Activated naive CD4-positive, alpha-beta T cell (primary cell): ENCODE data around the gene PLXDC2.

Experiments
- DNase-seq, 4 experiments: peaks; one replicate each; lab custom pipeline; 2025; lab: John Stamatoyannopoulos, UW

The PLXDC2 gene

DNA sequence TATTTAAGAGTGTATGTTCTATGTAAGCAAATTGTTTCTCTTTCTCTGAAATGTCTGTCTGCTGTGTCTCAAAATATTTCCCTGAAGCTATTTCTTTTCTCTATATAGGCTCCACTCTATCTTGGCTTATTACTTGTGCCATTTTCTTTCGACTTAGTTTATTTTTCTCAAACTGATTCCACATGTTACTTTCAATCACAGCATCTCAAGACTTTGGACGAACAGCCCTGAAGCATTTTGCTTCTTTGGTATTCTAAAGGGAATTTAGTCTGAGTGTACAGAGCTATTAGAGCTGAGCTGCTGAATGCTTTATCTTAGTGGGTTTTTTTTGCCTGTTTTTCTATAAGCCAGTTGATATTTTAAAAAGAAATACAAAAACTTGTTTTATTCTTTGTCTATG lies 95.7 kb downstream of the PLXDC2 start:
- DNase-seq, result no peak

DNA sequence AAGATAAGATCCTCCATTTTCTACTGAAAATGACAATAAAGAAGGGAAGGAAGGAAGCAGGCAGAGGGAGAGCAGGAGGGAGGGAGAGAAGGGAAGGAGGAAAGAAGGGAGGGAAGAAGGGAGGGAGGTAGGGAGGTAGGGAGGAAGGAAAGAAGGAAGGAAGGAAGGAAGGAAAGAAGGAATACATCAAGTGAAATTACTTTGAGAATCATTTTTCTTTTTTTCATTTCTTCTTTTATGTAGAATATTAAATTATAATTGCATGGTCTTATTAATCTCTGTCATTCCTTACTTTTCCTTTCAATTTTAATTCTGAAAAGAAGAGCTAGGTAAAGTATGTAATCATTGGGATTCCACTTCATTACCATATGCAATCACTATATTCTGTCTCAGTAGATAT lies 97.8 kb downstream of the PLXDC2 start:
- no peak for DNase-seq

DNA sequence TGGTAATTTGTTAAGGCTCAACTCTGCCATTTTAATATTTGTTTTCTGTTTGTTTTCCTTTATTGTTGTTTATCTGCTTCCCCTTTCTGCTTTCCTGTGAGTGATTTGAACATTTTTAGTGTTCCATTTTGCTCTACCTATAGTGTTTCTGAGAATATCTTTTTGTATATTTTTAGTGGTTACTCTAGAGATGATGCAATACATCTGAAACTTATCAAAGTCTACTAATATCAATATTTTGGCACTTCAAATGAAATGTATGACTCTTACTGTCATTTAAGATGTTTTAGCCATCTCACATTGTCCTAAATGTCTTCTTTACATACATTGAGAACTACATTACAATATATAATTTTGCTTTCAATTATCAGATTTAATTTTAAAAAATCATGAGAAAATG lies 98.9 kb downstream of the PLXDC2 start:
- DNase-seq, result no peak

DNA sequence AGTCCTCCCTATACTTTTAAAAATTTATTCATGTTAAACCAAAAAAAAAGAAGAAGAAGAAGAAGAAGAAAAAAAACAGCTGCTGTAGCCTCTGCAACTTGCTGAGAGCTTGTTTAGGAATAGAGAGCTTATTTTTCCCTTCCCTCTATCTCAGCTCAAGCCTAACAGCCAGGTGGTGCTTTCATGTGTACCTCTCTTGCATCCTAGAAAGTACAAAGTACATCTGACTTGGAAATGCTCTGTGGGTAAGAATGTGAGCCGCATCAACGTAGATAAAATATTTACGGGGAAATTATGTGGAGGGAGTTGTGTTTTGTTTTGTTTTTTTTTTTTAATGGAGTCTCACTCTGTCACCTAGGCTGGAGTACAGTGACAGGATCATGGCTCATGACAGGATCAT lies 99.6 kb downstream of the PLXDC2 start:
- no peak for DNase-seq

DNA sequence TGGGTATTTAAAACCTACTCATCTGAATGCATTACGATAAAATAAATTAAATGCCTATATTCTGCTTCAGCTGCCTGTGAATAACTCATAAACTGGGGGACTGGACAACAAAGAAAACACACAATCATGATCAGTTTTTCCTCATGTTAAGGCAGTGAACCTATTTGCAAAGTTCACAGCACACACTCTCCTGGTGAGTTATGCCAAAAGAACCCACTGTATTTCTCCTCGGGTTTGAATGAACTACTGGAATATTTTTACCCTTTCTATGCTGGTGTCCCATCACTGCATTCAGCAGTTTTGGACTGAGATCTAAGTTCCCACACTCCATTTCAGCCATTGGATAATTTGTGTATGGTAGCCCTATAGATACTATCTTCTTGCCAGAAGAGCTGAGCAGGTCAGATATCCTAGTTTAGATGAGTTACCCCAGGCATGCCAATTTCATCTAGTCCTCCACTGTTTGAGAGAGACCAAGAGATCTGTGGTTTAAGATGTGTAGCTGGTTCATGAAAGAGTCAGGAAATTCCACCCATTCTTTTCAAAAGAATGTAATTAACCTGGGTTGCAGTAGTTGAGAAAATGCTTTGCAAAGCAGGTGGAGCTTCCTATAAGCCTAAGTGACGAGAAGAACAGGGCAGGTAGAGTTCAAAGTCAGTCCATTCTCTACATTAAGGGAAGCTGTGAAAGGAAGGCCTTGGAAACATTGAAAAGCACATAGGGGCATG lies 101.7 kb downstream of the PLXDC2 start:
- no peak for DNase-seq

DNA sequence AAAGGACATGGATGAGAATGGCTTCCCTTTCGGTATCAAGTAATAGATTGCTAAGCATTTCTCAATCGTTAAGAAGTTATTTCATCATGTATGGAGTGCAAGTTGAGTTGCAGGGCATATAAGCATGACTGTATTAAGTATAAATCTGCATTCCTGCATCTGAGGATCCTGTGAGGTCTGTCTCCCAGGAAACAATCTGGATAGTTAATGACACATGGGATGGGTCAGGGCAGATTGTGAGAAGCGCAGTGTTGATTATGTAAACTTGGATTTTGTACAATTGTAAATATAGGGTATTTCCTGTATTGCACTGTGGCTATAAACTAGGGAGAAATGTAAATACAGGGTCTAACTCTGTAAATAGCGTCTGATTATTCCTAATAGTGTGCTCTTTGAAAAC lies 102.6 kb downstream of the PLXDC2 start:
- DNase-seq, result no peak

DNA sequence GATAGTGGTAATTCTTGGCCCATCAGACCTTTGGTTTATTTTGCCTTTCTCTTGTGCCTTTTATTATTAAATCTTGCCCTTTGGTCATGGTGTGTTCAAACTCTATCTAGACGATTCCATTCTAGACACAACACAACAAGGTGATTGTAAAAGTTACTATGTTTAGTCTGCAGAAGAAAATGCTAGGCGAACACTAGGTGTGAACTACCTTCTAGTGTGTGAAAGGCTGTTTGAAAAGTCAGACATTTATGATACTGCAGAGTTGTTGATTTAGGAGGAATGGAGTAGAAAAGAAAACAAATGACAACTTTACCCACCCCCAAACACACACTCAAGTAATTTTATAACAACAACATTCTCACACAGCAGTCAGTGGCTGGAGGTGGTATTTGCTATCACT lies 103.4 kb downstream of the PLXDC2 start:
- DNase-seq, result no peak

DNA sequence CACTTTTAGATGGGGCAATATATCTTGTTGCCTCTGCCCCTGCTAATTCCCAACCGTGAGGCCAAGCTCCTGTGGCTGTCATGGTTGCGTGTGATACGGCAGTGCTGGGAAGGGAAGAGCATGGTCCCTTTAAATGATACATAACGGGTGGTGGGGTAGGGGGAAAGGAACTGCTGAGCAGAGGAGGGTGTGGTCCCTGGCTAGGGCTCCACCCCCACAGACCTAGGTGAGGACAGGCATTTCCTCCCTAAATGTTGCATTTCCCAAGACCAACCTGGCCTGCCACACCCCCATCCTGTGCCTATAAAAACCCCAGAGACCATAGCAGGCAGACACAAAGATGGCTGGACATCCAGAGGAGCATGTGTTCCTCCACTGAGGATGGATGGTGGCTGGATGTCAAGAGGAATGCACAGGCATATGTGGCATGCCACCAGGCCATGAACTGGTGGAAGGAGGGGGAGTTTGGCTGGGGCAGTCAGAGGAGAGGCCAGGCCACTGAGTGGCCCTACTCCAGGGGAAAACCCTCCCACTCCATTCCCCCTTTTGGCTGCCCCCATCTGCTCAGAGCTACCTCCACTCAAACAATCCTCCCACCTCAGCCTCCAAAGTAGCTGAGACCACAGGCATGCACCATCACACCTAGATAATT lies 104.0 kb downstream of the PLXDC2 start:
- DNase-seq, result no peak

DNA sequence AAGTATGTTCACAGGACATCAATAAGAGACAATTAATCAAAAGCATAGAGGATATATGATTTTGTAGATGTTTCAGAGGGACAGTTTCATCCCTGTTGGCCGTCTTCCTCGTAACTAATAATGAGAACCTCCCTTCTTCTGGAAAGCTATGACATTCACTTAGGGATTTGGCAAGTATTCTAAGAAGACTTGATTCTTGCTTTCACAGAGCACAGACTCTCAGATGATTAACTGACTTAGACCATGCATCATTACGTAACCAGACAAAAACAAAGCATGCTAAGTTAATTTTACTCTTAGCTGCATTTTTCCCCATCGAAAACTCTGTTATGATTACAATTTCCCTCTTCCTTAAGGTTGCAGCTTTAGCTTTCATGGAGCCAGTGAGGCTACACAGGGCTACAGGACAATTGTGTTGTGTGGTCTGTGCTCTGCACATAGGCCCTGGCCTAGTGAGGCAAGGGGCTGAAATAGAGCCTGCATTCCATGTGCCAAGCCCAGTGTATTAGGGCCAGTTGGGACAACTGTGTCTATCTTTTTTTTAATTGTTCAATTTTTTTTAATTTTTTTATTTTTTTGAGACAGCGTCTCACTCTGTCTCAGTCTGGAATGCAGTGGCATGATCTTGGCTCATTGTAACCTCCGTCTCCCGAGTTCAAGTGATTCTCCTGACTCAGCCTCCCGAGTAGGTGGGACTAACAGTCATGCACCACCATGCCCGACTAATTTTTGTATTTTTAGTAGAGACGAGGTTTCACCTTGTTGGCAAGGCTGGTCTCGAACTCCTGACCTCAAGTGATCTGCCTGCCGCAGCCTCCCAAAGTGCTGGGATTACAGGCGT lies 105.3 kb downstream of the PLXDC2 start:
- DNase-seq, result no peak

DNA sequence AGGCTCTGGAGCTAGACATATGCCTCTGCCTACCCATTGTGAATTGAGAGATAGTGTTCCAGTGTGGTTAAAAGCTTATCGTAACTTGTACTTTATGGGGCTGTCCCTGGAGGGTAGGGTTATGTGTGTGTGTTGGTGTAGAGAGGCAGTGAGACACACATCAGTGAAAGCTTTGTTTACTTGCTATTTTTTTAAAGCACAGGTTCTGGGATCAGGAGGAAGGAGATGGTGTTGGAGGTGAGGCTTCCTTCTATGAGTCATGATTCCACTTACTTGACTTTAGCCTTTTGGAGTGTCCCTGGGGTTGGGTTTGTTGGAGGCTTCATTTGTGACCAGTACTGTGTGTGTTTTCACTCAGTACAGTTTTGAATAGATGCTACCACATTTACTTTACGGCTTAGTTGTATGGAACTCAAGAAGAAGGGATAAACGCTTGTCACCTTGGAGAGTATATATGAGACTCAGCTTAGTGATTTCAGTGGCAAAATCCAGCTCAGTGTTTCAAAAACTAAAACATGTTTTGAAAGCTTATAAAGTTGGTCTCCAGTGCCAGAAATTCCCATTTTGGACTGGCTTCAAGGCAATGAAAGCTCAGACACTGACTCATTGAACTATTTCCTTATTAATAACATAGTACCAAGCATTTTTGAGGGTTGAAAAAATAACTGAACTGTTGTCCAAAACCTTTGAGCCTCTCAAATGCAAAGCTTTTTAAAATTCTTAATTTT lies 106.2 kb downstream of the PLXDC2 start:
- no peak for DNase-seq

DNA sequence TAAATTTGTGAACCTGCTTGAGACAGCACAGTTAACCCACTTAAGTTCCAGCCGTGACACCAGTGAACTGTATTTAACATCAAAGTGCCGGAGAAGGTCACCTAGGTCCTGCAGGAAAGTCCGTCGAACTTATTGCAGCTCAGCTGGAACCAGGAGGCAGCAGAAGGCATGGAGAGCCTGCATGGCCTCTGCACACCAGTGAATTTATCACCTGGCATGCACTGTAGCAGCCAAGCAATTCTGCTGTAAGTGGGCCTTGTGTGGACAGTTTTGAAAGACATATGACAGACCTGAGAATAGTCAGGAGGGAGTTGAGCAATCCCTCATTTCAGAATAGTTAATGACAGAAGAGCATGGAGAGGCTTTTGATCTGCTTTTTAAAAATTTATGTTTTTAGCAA lies 108.8 kb downstream of the PLXDC2 start:
- DNase-seq, result no peak

DNA sequence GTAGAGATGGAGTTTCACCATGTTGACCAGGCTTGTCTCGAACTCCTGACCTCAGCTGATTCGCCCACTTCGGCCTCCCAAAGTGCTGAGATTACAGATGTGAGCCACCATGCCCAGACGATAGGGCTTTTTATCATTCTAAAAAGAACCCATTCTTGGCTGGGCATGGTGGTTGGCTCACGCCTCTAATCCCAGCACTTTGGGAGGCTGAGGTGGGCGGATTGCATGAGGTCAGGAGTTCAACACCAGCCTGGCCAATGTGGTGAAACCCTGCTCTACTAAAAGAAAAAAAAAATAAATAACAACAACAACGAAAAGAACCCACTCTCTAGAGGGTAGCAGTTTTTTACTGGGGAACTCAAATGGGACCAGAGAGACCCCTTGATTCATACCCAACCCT lies 112.7 kb downstream of the PLXDC2 start:
- DNase-seq, result no peak

DNA sequence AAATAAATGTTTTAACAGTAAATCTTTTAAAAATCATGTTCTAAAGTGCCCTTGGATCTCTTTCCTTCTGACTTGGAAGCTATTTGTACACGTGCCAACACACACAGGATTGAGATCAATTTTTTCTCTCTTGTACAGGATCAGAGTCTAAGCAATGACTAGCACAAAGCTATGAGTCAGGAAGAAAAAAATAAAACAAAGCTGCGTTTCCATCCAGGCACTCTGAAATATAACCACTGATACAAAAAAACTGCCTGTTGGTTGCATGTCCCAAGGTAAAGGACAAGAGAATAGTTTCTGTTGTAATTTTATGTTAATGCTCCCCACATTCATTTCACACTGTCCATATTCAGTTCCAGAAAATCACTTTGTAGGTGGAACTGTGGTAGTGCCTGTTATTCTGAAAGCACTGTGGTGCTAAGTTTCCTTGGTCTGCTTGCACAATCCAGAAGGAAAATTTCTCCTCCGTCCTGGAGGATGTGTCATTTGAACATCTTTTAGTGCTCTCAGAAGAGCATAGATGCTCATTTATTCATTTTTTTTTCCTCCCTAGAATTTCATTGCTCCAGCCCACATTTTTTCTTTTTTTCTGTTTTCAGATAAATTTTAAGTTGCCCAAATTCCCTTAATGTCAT lies 113.4 kb downstream of the PLXDC2 start:
- DNase-seq, result no peak

DNA sequence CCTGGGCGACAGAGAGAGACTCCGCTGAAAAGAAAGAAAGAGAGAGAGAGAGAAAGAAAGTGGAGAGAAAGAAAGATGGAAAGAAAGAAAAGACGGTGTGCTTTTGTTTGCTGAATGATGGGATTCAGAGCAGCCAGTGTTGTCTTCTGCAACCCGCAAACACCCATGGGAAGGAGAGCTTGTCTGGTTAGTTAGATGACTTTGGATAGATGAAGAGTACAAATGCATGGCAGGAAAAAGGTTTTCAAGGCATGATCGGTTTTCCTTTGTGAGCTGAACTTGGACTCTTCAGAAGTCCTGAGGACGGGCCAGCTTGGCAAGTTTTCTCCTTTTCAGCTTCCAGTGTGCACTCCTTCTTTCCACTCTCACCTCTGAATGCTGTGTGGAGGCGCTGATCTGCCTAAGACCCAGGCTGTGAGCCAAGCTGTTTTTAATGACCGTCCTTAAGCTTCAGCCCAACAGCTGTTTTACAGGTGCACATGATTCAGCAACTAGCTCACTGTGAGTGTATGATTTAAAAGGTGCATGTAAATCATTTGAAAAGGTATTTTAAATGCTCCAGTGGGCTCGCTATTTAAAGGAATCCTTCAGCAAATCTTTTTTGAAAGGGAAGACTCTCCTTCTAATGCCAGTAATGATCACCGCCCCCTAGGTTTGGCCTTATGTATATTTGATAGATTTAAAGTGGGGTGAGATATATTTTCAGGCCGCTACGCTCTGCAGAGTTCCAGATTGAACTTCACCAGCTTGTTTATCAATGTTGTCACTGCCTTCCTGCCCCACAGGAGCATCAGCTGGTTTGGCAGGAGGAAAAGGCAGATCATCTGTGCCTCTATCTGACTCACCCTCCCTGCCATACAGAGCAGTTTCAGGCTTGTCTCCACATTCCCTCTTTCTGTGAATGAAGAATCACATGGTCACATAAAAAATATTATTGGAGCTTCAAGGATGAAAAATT lies 115.0 kb downstream of the PLXDC2 start:
- DNase-seq, result no peak

DNA sequence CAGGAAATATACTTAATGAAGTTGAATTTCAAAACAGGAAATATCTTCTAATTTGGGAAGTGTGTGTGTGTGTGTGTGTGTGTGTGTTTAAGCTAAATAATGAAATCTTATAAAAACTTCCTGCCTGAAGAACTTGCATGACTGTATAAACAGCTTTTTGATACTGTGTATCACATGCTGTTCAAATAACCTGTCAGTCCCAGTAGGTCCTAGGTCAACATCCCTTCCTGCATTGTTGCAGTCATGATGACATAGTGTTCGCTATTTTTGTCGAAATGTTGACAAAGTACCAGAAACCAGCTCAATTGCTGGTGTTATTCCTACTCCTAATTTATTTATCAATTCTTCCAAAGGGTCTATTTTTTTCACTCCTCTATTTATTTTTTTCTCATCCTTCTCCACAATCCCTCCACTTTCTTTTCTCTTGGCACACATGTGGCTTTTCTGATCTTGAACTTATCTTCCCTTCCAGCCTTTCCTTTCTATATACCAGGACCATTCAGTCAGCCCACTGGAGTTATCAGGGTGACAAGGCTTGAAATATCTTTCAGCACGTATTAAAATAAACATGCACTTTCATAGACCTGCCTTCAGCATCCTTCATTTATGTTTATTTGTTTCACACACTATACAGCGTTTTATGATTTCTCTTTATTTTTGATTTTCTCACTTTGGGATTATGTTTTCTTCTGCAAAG lies 115.8 kb downstream of the PLXDC2 start:
- no peak for DNase-seq

DNA sequence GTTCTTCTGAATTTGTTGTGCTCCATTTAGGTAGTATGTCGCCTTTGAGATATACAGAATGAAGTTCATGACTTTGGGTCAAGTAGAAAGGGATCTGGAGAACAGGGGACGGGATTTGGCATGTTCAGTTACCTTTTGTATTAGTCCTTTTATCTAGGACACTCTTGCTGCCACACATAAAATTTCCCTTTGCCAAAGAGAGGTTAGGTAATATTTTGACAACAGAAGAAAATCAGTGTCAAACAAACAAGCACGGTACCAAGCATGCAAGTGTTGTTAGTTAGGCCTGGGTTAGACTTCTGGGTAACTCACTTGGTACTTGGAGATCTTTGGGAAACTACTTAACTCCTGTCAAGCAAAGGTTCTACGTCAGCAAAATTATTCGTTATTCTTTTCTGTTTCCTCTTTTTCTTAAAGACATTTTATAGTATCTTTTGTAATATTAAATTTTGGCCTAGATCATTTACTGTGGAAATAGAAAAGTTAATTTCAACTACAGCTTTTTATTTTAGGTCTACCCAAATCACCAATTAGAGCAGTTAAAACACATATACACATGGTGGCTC lies 116.7 kb downstream of the PLXDC2 start:
- no peak for DNase-seq

DNA sequence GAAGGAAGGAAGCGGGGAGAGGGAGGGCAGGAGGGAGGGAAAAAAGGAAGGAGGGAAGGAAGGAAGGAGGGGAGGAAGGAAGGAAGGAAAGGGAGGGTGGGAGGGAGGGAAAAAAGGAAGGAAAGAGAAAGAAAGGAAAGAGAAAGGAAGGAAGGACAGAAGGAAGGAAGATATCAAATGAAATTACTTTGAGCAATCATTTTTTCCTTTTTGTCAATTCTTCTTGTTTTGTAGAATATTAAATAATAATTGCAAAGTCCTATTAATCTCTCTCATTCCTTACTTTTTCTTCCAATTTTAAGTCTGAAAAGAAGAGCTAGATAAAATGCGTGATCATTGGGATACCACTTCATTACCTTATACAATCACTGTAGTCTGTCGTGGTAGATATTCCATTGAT lies 117.5 kb downstream of the PLXDC2 start:
- DNase-seq, result no peak

DNA sequence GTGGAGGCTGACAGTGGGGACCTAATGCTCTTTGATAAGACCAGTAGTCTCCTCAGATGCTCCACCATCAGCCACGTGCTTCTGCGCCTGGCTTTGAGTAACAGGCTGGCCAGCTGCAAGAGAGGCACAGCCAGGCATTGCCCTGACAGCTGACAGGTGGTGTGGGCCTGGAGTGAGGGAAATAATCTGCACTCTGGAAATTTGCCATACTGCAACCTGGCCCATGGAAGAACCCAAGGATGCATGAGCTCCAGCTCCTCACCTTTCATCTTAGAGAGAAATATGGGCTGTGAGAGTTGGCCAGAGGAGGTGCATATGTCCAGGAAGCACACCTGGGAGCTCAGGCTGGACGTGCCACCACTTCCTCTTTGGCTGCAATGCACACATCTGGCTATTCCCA lies 118.9 kb downstream of the PLXDC2 start:
- DNase-seq, result no peak

DNA sequence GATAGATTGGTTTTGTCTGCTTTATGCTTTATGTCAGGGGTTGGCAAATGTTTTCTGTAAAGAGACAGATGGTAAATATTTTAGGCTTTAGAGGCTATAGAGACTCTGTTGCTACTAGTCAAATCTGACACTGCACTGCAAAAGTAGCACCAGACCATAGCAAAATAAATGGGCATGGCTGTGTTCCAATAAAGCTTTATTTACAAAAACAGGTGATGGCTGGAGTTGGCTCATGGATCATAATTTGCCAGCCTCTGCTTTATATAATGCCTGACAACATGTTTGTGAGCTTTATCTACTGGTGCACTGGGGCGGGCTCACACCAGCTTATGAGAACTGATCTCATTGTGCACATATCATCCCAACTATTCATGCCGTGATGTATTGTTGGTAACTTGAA lies 120.1 kb downstream of the PLXDC2 start:
- DNase-seq, result no peak

DNA sequence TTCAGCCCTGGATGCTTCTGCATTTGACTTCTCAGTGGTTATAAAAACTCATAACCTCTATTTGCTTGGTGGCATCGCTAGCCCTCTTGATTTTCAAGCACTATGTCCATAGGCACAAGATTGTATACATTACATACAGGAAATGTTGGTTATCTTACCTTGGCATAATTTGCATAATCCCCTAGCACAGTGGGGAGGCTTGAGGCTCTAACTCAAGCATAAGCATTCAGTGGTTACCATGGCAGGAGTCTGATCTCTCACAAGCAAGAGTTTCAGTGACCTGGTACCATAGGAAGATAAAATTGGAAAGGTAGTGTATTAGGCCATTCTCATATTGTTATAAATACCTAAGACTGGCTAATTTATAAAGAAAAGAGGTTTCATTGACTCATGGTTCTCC lies 121.8 kb downstream of the PLXDC2 start:
- DNase-seq, result no peak
